WTC11 (cell line): Measurements from ENCODE around the gene ANK2. TPM values are rescaled to one million over a fixed set of nuclear protein-coding genes. Genes with fewer than 3 reads are reported as not detected.

Experiments
- ATAC-seq: fragments of 200-7000 bp; cut with Tn5 transposase; 2 replicates; pipeline ENCODE4 v1.10.0; 2021; ENCODE audit warnings: mild to moderate bottlenecking, moderate library complexity
- CTCF ChIA-PET: fragments of 300-600 bp; sonication (Branson Sonifier 250); formaldehyde crosslinking; loops from one replicate; lab custom pipeline; 2021; ENCODE audit warnings: antibody characterized with exemption; lab: Charles Lee
- POLR2A ChIA-PET: fragments of 350-600 bp; sonication (Branson Sonifier 250); formaldehyde crosslinking; loops from one replicate; lab custom pipeline; 2021; ENCODE audit warnings: antibody characterized with exemption; lab: Charles Lee
- DNase-seq: peaks from one replicate; pipeline ENCODE4 v3.0.0; 2021; ENCODE audit warnings: low spot score
- H3K27ac Mint-ChIP-seq: 2 replicates; pipeline ENCODE4 v1.8.0; 2021; ENCODE audit warnings: mixed read lengths
- H3K27me3 Mint-ChIP-seq: 2 replicates; pipeline ENCODE4 v1.8.0; 2021; ENCODE audit warnings: low read depth, mild to moderate bottlenecking, moderate library complexity, mixed read lengths
- H3K36me3 Mint-ChIP-seq: 2 replicates; pipeline ENCODE4 v1.8.0; 2021; ENCODE audit warnings: mixed read lengths
- H3K4me1 Mint-ChIP-seq: 2 replicates; pipeline ENCODE4 v1.8.0; 2022; ENCODE audit warnings: mixed read lengths
- H3K4me3 Mint-ChIP-seq: 2 replicates; pipeline ENCODE4 v1.8.0; 2021; ENCODE audit warnings: mild to moderate bottlenecking, moderate library complexity, mixed read lengths
- H3K9me3 Mint-ChIP-seq: 2 replicates; pipeline ENCODE4 v1.8.0; 2021; ENCODE audit warnings: mixed read lengths
- CBFB ChIP-seq: sonication (generic); formaldehyde crosslinking; IDR thresholded peaks from 2 replicates; pipeline ENCODE4 v1.8.1; 2022; ENCODE audit warnings: mild to moderate bottlenecking, low read depth, missing genetic modification reagents
- CREM ChIP-seq: sonication (generic); formaldehyde crosslinking; IDR thresholded peaks from 2 replicates; pipeline ENCODE4 v1.8.1; 2022; ENCODE audit warnings: mild to moderate bottlenecking, missing genetic modification reagents, moderate library complexity
- KAT7 ChIP-seq: sonication (generic); formaldehyde crosslinking; IDR thresholded peaks from 2 replicates; pipeline ENCODE4 v1.8.1; 2023; ENCODE audit warnings: missing genetic modification reagents, mild to moderate bottlenecking, borderline replicate concordance
- NR2C2 ChIP-seq: sonication (generic); formaldehyde crosslinking; IDR thresholded peaks from 2 replicates; pipeline ENCODE4 v1.8.0; 2022; ENCODE audit warnings: mild to moderate bottlenecking, missing genetic modification reagents
- NR3C1 ChIP-seq: sonication (generic); formaldehyde crosslinking; conservative IDR thresholded peaks from 2 replicates; pipeline ENCODE4 v1.8.1; 2023; ENCODE audit warnings: low read depth, mild to moderate bottlenecking, missing genetic modification reagents
- OVOL2 ChIP-seq: fragments of 250-450 bp; sonication (Bioruptor Pico); IDR thresholded peaks from 2 replicates; pipeline ENCODE4 v1.9.0; 2021; ENCODE audit warnings: mild to moderate bottlenecking, borderline replicate concordance
- PRRX2 ChIP-seq: fragments of 250-450 bp; sonication (Bioruptor Pico); IDR thresholded peaks from 2 replicates; pipeline ENCODE4 v1.8.0; 2021; ENCODE audit warnings: mild to moderate bottlenecking
- RORB ChIP-seq: fragments of 250-450 bp; sonication (Bioruptor Pico); IDR thresholded peaks from 2 replicates; pipeline ENCODE4 v1.9.0; 2021; ENCODE audit warnings: mild to moderate bottlenecking
- ZBTB21 ChIP-seq: sonication (generic); formaldehyde crosslinking; IDR thresholded peaks from 2 replicates; pipeline ENCODE4 v1.8.1; 2023; ENCODE audit warnings: mild to moderate bottlenecking, missing genetic modification reagents, borderline replicate concordance
- total RNA-seq: library from RNA; stranded (reverse); gene quantifications from 3 replicates; pipeline ENCODE4 v1.2.3, GENCODE V29; 2021
- TF ChIP-seq, protein P1 (sequence below): sonication (generic); formaldehyde crosslinking; IDR thresholded peaks from 2 replicates; pipeline ENCODE4 v1.8.0; 2023; ENCODE audit warnings: missing genetic modification reagents, mild to moderate bottlenecking, borderline replicate concordance
- TF ChIP-seq, protein P2 (sequence below): sonication (generic); formaldehyde crosslinking; IDR thresholded peaks from 2 replicates; pipeline ENCODE4 v1.8.0; 2023; ENCODE audit warnings: mild to moderate bottlenecking, missing genetic modification reagents
- TF ChIP-seq, protein P3 (sequence below): sonication (generic); formaldehyde crosslinking; conservative IDR thresholded peaks from 2 replicates; pipeline ENCODE4 v1.8.1; 2023; ENCODE audit warnings: mild to moderate bottlenecking, low read depth, missing genetic modification reagents, moderate library complexity
- TF ChIP-seq, protein P4 (sequence below): fragments of 250-450 bp; sonication (Bioruptor Pico); IDR thresholded peaks from 2 replicates; pipeline ENCODE4 v1.9.0; 2021; ENCODE audit warnings: mild to moderate bottlenecking
- TF ChIP-seq, protein P5 (sequence below): sonication (generic); formaldehyde crosslinking; IDR thresholded peaks from 2 replicates; pipeline ENCODE4 v1.8.1; 2023; ENCODE audit warnings: mild to moderate bottlenecking, missing genetic modification reagents, moderate library complexity
- TF ChIP-seq, protein P6 (sequence below): sonication (generic); formaldehyde crosslinking; IDR thresholded peaks from 2 replicates; pipeline ENCODE4 v1.8.1; 2022; ENCODE audit warnings: missing genetic modification reagents, borderline replicate concordance
- TF ChIP-seq, protein P7 (sequence below): fragments of 250-450 bp; sonication (Bioruptor Pico); IDR thresholded peaks from 2 replicates; pipeline ENCODE4 v1.9.0; 2021; ENCODE audit warnings: mild to moderate bottlenecking, borderline replicate concordance
- TF ChIP-seq, protein P8 (sequence below): sonication (generic); formaldehyde crosslinking; IDR thresholded peaks from 2 replicates; pipeline ENCODE4 v1.8.1; 2023; ENCODE audit warnings: mild to moderate bottlenecking, missing genetic modification reagents, moderate library complexity
- TF ChIP-seq, protein P9 (sequence below): sonication (generic); formaldehyde crosslinking; IDR thresholded peaks from 2 replicates; pipeline ENCODE4 v1.8.0; 2023; ENCODE audit warnings: missing genetic modification reagents

Gene ANK2
- total RNA-seq, 1 experiment from 2014 or later: 27.9 TPM

DNA sequence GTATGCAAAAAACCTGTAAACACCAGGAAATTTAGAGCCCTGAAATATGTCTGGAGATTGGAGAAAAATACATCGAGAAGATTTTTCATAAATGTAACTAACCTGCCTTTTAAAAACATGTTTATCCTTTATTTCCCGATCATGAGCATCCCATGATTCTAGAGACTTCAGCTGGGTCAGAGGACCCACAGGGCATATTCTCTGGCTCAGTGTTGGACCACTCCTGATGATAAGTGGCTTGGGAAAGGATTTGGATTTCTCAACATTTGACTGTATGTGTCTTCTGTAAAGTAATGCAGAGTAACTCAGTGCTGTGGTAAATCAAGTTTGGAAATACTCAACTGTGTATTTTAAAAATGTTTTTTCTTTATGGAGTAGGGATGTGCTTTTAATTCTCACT lies 40.0 kb upstream of the ANK2 start:
- DNase-seq: no peak
- 0 out of 2 replicates have a peak, but pooled peaks cover 5% of the 10 kb centered on the region for H3K4me1 Mint-ChIP-seq
- no peak overlapping the region for H3K4me3 Mint-ChIP-seq
- POLR2A ChIA-PET: interaction anchor here (0.5 kb wide), 1 partner anchor 7 kb away, joined by 3 read pairs; no protein-coding TSS in a partner anchor
- H3K27me3 Mint-ChIP-seq: no peaks in the 10 kb centered on the region
- no peak for ATAC-seq
- CTCF ChIA-PET: no interaction called here
- no peak overlapping the region; the same call in 1 of the 2 replicates for H3K27ac Mint-ChIP-seq
- H3K9me3 Mint-ChIP-seq: no peaks in the 10 kb centered on the region
- H3K36me3 Mint-ChIP-seq: no peaks in the 10 kb centered on the region
- TF ChIP-seq, protein P1, sequence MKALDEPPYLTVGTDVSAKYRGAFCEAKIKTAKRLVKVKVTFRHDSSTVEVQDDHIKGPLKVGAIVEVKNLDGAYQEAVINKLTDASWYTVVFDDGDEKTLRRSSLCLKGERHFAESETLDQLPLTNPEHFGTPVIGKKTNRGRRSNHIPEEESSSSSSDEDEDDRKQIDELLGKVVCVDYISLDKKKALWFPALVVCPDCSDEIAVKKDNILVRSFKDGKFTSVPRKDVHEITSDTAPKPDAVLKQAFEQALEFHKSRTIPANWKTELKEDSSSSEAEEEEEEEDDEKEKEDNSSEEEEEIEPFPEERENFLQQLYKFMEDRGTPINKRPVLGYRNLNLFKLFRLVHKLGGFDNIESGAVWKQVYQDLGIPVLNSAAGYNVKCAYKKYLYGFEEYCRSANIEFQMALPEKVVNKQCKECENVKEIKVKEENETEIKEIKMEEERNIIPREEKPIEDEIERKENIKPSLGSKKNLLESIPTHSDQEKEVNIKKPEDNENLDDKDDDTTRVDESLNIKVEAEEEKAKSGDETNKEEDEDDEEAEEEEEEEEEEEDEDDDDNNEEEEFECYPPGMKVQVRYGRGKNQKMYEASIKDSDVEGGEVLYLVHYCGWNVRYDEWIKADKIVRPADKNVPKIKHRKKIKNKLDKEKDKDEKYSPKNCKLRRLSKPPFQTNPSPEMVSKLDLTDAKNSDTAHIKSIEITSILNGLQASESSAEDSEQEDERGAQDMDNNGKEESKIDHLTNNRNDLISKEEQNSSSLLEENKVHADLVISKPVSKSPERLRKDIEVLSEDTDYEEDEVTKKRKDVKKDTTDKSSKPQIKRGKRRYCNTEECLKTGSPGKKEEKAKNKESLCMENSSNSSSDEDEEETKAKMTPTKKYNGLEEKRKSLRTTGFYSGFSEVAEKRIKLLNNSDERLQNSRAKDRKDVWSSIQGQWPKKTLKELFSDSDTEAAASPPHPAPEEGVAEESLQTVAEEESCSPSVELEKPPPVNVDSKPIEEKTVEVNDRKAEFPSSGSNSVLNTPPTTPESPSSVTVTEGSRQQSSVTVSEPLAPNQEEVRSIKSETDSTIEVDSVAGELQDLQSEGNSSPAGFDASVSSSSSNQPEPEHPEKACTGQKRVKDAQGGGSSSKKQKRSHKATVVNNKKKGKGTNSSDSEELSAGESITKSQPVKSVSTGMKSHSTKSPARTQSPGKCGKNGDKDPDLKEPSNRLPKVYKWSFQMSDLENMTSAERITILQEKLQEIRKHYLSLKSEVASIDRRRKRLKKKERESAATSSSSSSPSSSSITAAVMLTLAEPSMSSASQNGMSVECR (CRISPR knock-in tag): no peak
- TF ChIP-seq, protein P2, sequence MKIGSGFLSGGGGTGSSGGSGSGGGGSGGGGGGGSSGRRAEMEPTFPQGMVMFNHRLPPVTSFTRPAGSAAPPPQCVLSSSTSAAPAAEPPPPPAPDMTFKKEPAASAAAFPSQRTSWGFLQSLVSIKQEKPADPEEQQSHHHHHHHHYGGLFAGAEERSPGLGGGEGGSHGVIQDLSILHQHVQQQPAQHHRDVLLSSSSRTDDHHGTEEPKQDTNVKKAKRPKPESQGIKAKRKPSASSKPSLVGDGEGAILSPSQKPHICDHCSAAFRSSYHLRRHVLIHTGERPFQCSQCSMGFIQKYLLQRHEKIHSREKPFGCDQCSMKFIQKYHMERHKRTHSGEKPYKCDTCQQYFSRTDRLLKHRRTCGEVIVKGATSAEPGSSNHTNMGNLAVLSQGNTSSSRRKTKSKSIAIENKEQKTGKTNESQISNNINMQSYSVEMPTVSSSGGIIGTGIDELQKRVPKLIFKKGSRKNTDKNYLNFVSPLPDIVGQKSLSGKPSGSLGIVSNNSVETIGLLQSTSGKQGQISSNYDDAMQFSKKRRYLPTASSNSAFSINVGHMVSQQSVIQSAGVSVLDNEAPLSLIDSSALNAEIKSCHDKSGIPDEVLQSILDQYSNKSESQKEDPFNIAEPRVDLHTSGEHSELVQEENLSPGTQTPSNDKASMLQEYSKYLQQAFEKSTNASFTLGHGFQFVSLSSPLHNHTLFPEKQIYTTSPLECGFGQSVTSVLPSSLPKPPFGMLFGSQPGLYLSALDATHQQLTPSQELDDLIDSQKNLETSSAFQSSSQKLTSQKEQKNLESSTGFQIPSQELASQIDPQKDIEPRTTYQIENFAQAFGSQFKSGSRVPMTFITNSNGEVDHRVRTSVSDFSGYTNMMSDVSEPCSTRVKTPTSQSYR (CRISPR knock-in tag): no peak
- no peak for TF ChIP-seq NR3C1 (CRISPR knock-in tag)
- TF ChIP-seq, protein P3, sequence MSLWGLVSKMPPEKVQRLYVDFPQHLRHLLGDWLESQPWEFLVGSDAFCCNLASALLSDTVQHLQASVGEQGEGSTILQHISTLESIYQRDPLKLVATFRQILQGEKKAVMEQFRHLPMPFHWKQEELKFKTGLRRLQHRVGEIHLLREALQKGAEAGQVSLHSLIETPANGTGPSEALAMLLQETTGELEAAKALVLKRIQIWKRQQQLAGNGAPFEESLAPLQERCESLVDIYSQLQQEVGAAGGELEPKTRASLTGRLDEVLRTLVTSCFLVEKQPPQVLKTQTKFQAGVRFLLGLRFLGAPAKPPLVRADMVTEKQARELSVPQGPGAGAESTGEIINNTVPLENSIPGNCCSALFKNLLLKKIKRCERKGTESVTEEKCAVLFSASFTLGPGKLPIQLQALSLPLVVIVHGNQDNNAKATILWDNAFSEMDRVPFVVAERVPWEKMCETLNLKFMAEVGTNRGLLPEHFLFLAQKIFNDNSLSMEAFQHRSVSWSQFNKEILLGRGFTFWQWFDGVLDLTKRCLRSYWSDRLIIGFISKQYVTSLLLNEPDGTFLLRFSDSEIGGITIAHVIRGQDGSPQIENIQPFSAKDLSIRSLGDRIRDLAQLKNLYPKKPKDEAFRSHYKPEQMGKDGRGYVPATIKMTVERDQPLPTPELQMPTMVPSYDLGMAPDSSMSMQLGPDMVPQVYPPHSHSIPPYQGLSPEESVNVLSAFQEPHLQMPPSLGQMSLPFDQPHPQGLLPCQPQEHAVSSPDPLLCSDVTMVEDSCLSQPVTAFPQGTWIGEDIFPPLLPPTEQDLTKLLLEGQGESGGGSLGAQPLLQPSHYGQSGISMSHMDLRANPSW: no peak
- TF ChIP-seq, protein P4, sequence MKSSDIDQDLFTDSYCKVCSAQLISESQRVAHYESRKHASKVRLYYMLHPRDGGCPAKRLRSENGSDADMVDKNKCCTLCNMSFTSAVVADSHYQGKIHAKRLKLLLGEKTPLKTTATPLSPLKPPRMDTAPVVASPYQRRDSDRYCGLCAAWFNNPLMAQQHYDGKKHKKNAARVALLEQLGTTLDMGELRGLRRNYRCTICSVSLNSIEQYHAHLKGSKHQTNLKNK (CRISPR knock-in tag): no peak
- no peak for TF ChIP-seq CBFB (CRISPR knock-in tag)
- TF ChIP-seq, protein P5, sequence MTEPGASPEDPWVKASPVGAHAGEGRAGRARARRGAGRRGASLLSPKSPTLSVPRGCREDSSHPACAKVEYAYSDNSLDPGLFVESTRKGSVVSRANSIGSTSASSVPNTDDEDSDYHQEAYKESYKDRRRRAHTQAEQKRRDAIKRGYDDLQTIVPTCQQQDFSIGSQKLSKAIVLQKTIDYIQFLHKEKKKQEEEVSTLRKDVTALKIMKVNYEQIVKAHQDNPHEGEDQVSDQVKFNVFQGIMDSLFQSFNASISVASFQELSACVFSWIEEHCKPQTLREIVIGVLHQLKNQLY (CRISPR knock-in tag): no peak
- TF ChIP-seq ZBTB21 (CRISPR knock-in tag): no peak
- no peak for TF ChIP-seq CREM (CRISPR knock-in tag)
- TF ChIP-seq PRRX2: no peak
- TF ChIP-seq, protein P6, sequence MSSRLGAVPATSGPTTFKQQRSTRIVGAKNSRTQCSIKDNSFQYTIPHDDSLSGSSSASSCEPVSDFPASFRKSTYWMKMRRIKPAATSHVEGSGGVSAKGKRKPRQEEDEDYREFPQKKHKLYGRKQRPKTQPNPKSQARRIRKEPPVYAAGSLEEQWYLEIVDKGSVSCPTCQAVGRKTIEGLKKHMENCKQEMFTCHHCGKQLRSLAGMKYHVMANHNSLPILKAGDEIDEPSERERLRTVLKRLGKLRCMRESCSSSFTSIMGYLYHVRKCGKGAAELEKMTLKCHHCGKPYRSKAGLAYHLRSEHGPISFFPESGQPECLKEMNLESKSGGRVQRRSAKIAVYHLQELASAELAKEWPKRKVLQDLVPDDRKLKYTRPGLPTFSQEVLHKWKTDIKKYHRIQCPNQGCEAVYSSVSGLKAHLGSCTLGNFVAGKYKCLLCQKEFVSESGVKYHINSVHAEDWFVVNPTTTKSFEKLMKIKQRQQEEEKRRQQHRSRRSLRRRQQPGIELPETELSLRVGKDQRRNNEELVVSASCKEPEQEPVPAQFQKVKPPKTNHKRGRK (CRISPR knock-in tag): no peak
- no peak for TF ChIP-seq OVOL2 (CRISPR knock-in tag)
- TF ChIP-seq RORB (CRISPR knock-in tag): no peak
- no peak for TF ChIP-seq KAT7
- TF ChIP-seq, protein P7, sequence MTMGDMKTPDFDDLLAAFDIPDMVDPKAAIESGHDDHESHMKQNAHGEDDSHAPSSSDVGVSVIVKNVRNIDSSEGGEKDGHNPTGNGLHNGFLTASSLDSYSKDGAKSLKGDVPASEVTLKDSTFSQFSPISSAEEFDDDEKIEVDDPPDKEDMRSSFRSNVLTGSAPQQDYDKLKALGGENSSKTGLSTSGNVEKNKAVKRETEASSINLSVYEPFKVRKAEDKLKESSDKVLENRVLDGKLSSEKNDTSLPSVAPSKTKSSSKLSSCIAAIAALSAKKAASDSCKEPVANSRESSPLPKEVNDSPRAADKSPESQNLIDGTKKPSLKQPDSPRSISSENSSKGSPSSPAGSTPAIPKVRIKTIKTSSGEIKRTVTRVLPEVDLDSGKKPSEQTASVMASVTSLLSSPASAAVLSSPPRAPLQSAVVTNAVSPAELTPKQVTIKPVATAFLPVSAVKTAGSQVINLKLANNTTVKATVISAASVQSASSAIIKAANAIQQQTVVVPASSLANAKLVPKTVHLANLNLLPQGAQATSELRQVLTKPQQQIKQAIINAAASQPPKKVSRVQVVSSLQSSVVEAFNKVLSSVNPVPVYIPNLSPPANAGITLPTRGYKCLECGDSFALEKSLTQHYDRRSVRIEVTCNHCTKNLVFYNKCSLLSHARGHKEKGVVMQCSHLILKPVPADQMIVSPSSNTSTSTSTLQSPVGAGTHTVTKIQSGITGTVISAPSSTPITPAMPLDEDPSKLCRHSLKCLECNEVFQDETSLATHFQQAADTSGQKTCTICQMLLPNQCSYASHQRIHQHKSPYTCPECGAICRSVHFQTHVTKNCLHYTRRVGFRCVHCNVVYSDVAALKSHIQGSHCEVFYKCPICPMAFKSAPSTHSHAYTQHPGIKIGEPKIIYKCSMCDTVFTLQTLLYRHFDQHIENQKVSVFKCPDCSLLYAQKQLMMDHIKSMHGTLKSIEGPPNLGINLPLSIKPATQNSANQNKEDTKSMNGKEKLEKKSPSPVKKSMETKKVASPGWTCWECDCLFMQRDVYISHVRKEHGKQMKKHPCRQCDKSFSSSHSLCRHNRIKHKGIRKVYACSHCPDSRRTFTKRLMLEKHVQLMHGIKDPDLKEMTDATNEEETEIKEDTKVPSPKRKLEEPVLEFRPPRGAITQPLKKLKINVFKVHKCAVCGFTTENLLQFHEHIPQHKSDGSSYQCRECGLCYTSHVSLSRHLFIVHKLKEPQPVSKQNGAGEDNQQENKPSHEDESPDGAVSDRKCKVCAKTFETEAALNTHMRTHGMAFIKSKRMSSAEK (CRISPR knock-in tag): no peak
- TF ChIP-seq, protein P8, sequence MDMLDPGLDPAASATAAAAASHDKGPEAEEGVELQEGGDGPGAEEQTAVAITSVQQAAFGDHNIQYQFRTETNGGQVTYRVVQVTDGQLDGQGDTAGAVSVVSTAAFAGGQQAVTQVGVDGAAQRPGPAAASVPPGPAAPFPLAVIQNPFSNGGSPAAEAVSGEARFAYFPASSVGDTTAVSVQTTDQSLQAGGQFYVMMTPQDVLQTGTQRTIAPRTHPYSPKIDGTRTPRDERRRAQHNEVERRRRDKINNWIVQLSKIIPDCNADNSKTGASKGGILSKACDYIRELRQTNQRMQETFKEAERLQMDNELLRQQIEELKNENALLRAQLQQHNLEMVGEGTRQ (CRISPR knock-in tag): no peak
- TF ChIP-seq, protein P9, sequence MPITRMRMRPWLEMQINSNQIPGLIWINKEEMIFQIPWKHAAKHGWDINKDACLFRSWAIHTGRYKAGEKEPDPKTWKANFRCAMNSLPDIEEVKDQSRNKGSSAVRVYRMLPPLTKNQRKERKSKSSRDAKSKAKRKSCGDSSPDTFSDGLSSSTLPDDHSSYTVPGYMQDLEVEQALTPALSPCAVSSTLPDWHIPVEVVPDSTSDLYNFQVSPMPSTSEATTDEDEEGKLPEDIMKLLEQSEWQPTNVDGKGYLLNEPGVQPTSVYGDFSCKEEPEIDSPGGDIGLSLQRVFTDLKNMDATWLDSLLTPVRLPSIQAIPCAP (CRISPR knock-in tag): no peak
- TF ChIP-seq NR2C2 (CRISPR knock-in tag): no peak
